GM23338 (cell line): ENCODE measurements around the gene DNA2. TPM values are rescaled to one million over a fixed set of nuclear protein-coding genes. Genes with fewer than 3 reads are reported as not detected.

Experiments used
- ATAC-seq: fragments of 200-7000 bp; cut with Tn5 transposase; 3 replicates; pipeline ENCODE4 v1.9.1; 2020
- DNase-seq: peaks from one replicate; pipeline ENCODE4 v3.0.0-alpha.2; 2015; ENCODE audit warnings: low spot score
- H2AFZ ChIP-seq: fragments of 200-600 bp; sonication (generic); 2 replicates; pipeline ENCODE4 v1.8.0; 2016; ENCODE audit warnings: antibody characterized with exemption, mild to moderate bottlenecking, moderate library complexity
- H3F3A ChIP-seq: fragments of 200-600 bp; sonication (generic); replicated peaks from 2 replicates; pipeline ENCODE4 v1.8.0; 2017; ENCODE audit warnings: antibody characterized with exemption, mixed run types, low read depth
- H3K27ac ChIP-seq: fragments of 200-600 bp; sonication (generic); 2 replicates; pipeline ENCODE4 v1.6.1; 2016; ENCODE audit warnings: low read depth
- H3K27me3 ChIP-seq: fragments of 200-600 bp; sonication (generic); 2 replicates; pipeline ENCODE4 v1.8.0; 2016; ENCODE audit warnings: mild to moderate bottlenecking, mixed run types, moderate library complexity; ENCODE audit not compliant: insufficient read depth
- H3K36me3 ChIP-seq: fragments of 200-600 bp; sonication (generic); 2 replicates; pipeline ENCODE4 v1.8.0; 2016; ENCODE audit warnings: mild to moderate bottlenecking; ENCODE audit not compliant: insufficient read depth
- H3K4me1 ChIP-seq: fragments of 200-600 bp; sonication (generic); 2 replicates; pipeline ENCODE4 v1.8.0; 2016; ENCODE audit warnings: mild to moderate bottlenecking, moderate library complexity; ENCODE audit not compliant: insufficient read depth
- H3K4me2 ChIP-seq: fragments of 200-600 bp; sonication (generic); 2 replicates; pipeline ENCODE4 v1.7.1; 2017; ENCODE audit warnings: mixed run types
- H3K4me3 ChIP-seq: fragments of 200-600 bp; sonication (generic); 2 replicates; pipeline ENCODE4 v1.6.1; 2016; ENCODE audit warnings: mixed run types
- H3K79me2 ChIP-seq: fragments of 200-600 bp; sonication (generic); replicated peaks from 2 replicates; pipeline ENCODE4 v1.8.0; 2017; ENCODE audit warnings: mild to moderate bottlenecking; ENCODE audit not compliant: insufficient read depth
- H3K9me2 ChIP-seq: fragments of 200-600 bp; sonication (generic); 2 replicates; pipeline ENCODE4 v1.8.0; 2017; ENCODE audit not compliant: insufficient read depth
- H4K20me1 ChIP-seq: fragments of 200-600 bp; sonication (generic); replicated peaks from 2 replicates; pipeline ENCODE4 v1.8.0; 2017; ENCODE audit warnings: mild to moderate bottlenecking; ENCODE audit not compliant: insufficient read depth
- H3K27ac Mint-ChIP-seq: 2 replicates; pipeline ENCODE4 v1.8.0; 2020; ENCODE audit warnings: inconsistent platforms, mild to moderate bottlenecking, moderate library complexity, mixed read lengths
- H3K27me3 Mint-ChIP-seq: 3 replicates; pipeline ENCODE4 v1.8.0; 2022; ENCODE audit warnings: low read depth, mild to moderate bottlenecking, moderate library complexity, mixed read lengths, inconsistent platforms; ENCODE audit not compliant: insufficient read depth, poor library complexity
- H3K36me3 Mint-ChIP-seq: 3 replicates; pipeline ENCODE4 v1.8.0; 2021; ENCODE audit warnings: low read depth, mild to moderate bottlenecking, inconsistent platforms, moderate library complexity, mixed read lengths
- H3K4me1 Mint-ChIP-seq: 3 replicates; pipeline ENCODE4 v1.8.0; 2020; ENCODE audit warnings: mild to moderate bottlenecking, inconsistent platforms, mixed read lengths
- H3K4me3 Mint-ChIP-seq: 3 replicates; pipeline ENCODE4 v1.8.0; 2021; ENCODE audit warnings: moderate library complexity, mild to moderate bottlenecking, inconsistent platforms, mixed read lengths
- H3K9me3 Mint-ChIP-seq: 3 replicates; pipeline ENCODE4 v1.8.0; 2020; ENCODE audit warnings: moderate library complexity, mild to moderate bottlenecking, inconsistent platforms, mixed read lengths
- CREB1 ChIP-seq: fragments of 250-450 bp; sonication (Bioruptor Pico); IDR thresholded peaks from 2 replicates; pipeline ENCODE4 v1.5.0; 2020; ENCODE audit warnings: low read depth, mild to moderate bottlenecking, moderate library complexity
- CTCF ChIP-seq, 2 experiments: fragments of 200-600 bp in 1 of 2; sonication (generic) in 1 of 2; conservative IDR thresholded peaks; 2 replicates each; pipeline versions ENCODE4 v1.5.1 to v1.6.1; 2016 to 2017; ENCODE audit warnings: antibody characterized with exemption in 2 of 2, low read depth in 2 of 2, mild to moderate bottlenecking in 2 of 2, moderate library complexity in 1 of 2
- EZH2 ChIP-seq: fragments of 200-600 bp; sonication (generic); IDR thresholded peaks from one replicate; pipeline ENCODE4 v1.8.0; 2017; ENCODE audit warnings: antibody characterized with exemption, mild to moderate bottlenecking, low read depth; ENCODE audit not compliant: unreplicated experiment
- EZH2phosphoT487 ChIP-seq: fragments of 200-600 bp; sonication (generic); IDR thresholded peaks from one replicate; pipeline ENCODE4 v1.8.1; 2018; ENCODE audit warnings: antibody characterized with exemption; ENCODE audit not compliant: unreplicated experiment
- JUNB ChIP-seq: IDR thresholded peaks from one replicate; pipeline ENCODE4 v1.6.1; 2016; ENCODE audit warnings: antibody characterized with exemption; ENCODE audit not compliant: unreplicated experiment
- NANOG ChIP-seq: IDR thresholded peaks from 2 replicates; pipeline ENCODE4 v1.6.1; 2016; ENCODE audit warnings: antibody characterized with exemption, borderline replicate concordance
- STAT1 ChIP-seq: IDR thresholded peaks from one replicate; pipeline ENCODE4 v1.6.1; 2016; ENCODE audit warnings: antibody characterized with exemption; ENCODE audit not compliant: unreplicated experiment
- ZNF114 ChIP-seq: fragments of 250-450 bp; sonication (Bioruptor Pico); IDR thresholded peaks from 2 replicates; pipeline ENCODE4 v1.5.0; 2020; ENCODE audit warnings: mild to moderate bottlenecking, moderate library complexity
- ZNF331 ChIP-seq: fragments of 250-450 bp; sonication (Bioruptor Pico); IDR thresholded peaks from 2 replicates; pipeline ENCODE4 v1.5.0; 2020; ENCODE audit warnings: low read depth, mild to moderate bottlenecking, moderate library complexity
- polyA plus RNA-seq: library from polyadenylated mRNA; unstranded; fragments of >200 nt; fragmentation: Nextera tagmentation; extraction: Ambion mirVana; gene quantifications from 2 replicates; pipeline ENCODE4 v1.2.1, GENCODE V29; 2016
- total RNA-seq: library from RNA; depleted of rRNA; stranded (reverse); fragments of >200 nt; shearing (Covaris generic); gene quantifications from 2 replicates; pipeline ENCODE4 v1.2.3, GENCODE V29; 2014
- TF ChIP-seq, protein P1 (sequence below): IDR thresholded peaks from one replicate; pipeline ENCODE4 v1.6.1; 2018; ENCODE audit warnings: antibody characterized with exemption; ENCODE audit not compliant: unreplicated experiment
- TF ChIP-seq, protein P2 (sequence below): IDR thresholded peaks from 2 replicates; pipeline ENCODE4 v1.6.1; 2016; ENCODE audit warnings: antibody characterized with exemption

Gene DNA2
- total and polyA plus RNA-seq, 2 experiments from 2014 or later, result 25.6 to 49.3 TPM

DNA sequence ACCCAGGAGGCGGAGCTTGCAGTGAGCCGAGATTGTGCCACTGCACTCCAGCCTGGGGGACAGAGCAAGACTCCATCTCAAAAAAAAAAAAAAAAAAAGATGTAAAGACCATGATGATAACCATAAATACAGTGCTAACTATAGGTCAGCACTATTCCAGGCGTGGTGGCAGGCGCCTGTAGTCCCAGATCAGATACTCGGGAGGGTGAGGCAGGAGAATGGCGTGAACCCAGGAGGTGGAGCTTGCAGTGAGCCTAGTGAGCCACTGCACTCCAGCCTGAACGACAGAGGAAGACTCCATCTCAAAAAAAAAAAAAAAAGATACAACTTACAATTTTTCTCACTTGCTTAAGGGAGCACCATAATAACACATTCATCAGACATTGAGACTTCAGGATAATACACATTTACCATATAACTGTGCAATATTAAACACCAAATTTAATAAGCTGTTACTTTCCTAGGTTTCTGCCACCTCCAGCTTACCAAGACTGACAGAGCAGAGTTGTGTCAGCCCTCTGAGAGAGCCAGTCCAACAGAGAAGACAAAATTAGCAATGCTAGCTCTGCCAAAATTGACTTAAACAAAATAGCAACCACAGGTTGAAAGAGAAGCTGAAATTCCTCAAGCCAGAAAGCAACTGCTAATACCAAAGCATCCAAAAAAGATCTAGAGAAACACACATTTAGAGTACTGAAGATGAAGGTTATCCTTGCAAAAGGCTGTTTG lies 8.2 kb downstream of the DNA2 start:
- H3K36me3 Mint-ChIP-seq, result peaks cover 95% of the 10 kb centered on the region

DNA sequence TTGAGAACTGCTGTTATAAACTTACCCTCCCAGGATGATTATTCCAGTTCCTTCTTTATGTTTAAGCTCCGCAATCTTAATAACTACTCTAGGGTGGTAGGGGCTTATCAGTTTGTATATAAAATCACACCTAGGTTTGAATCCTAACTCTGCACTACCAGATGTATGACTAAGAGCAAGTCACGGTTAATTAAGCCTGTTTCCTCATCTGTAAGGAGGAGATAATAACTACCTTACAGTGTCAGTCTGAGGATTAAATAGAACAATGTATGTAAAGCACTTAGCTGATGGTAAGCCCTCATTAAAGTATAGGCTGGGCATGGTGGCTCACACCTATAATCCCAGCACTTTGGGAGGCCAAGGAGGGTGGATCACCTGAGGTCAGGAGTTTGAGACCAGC lies 9.2 kb downstream of the DNA2 start:
- ATAC-seq, result no peak
- peaks cover 61% of the 10 kb centered on the region for H3K36me3 ChIP-seq
- TF ChIP-seq EZH2 (no peak), EZH2phosphoT487 (no peak), NANOG (no peak), ZNF331 (CRISPR knock-in tag) (no peak), STAT1 (no peak), CREB1 (CRISPR knock-in tag) (no peak), ZNF114 (CRISPR knock-in tag) (no peak), JUNB (no peak)
- TF ChIP-seq, protein P1, sequence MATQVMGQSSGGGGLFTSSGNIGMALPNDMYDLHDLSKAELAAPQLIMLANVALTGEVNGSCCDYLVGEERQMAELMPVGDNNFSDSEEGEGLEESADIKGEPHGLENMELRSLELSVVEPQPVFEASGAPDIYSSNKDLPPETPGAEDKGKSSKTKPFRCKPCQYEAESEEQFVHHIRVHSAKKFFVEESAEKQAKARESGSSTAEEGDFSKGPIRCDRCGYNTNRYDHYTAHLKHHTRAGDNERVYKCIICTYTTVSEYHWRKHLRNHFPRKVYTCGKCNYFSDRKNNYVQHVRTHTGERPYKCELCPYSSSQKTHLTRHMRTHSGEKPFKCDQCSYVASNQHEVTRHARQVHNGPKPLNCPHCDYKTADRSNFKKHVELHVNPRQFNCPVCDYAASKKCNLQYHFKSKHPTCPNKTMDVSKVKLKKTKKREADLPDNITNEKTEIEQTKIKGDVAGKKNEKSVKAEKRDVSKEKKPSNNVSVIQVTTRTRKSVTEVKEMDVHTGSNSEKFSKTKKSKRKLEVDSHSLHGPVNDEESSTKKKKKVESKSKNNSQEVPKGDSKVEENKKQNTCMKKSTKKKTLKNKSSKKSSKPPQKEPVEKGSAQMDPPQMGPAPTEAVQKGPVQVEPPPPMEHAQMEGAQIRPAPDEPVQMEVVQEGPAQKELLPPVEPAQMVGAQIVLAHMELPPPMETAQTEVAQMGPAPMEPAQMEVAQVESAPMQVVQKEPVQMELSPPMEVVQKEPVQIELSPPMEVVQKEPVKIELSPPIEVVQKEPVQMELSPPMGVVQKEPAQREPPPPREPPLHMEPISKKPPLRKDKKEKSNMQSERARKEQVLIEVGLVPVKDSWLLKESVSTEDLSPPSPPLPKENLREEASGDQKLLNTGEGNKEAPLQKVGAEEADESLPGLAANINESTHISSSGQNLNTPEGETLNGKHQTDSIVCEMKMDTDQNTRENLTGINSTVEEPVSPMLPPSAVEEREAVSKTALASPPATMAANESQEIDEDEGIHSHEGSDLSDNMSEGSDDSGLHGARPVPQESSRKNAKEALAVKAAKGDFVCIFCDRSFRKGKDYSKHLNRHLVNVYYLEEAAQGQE, result no peak
- TF ChIP-seq, protein P2, sequence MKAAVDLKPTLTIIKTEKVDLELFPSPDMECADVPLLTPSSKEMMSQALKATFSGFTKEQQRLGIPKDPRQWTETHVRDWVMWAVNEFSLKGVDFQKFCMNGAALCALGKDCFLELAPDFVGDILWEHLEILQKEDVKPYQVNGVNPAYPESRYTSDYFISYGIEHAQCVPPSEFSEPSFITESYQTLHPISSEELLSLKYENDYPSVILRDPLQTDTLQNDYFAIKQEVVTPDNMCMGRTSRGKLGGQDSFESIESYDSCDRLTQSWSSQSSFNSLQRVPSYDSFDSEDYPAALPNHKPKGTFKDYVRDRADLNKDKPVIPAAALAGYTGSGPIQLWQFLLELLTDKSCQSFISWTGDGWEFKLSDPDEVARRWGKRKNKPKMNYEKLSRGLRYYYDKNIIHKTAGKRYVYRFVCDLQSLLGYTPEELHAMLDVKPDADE, result no peak

More for the DNA sequence above, 8.2 kb downstream of the DNA2 start:
- Histone ChIP-seq H3K79me2 (peaks cover 20% of the 10 kb centered on the region), H3K4me2 (no peak overlapping the region), H2AFZ (no peak overlapping the region), H3K4me3 (no peak overlapping the region), H3K36me3 (peaks cover 60% of the 10 kb centered on the region), H3F3A (0 out of 2 replicates have a peak, but pooled peaks cover 2% of the 10 kb centered on the region), H4K20me1 (peaks cover 14% of the 10 kb centered on the region), H3K4me1 (no peaks in the 10 kb centered on the region), H3K9me2 (no peaks in the 10 kb centered on the region), H3K27ac (no peak overlapping the region), H3K27me3 (no peaks in the 10 kb centered on the region)
- no peak for TF ChIP-seq NANOG
- no peak for TF ChIP-seq JUNB
- no peak for TF ChIP-seq ZNF114 (CRISPR knock-in tag)
- TF ChIP-seq, protein P2, result no peak
- no peak for TF ChIP-seq EZH2phosphoT487
- no peak for TF ChIP-seq CTCF (conservative IDR thresholded peaks at IDR 0.05; ENCODE audit: low read depth in 2 of 2)
- H3K4me1 Mint-ChIP-seq, result no peaks in the 10 kb centered on the region
- ATAC-seq (no peak), DNase-seq (no peak)
- H3K4me3 Mint-ChIP-seq, result no peak overlapping the region
- no peaks in the 10 kb centered on the region for H3K27me3 Mint-ChIP-seq
- H3K27ac Mint-ChIP-seq, result no peak overlapping the region
- H3K9me3 Mint-ChIP-seq, result no peaks in the 10 kb centered on the region

More for the DNA sequence above, 9.2 kb downstream of the DNA2 start:
- H3K9me3 Mint-ChIP-seq, result no peaks in the 10 kb centered on the region
- H3K27me3 ChIP-seq, result no peaks in the 10 kb centered on the region
- H3F3A ChIP-seq, result 0 out of 2 replicates have a peak, but pooled peaks cover 2% of the 10 kb centered on the region
- H3K36me3 Mint-ChIP-seq, result peaks cover 95% of the 10 kb centered on the region
- no peaks in the 10 kb centered on the region for H3K9me2 ChIP-seq
- no peak overlapping the region for H2AFZ ChIP-seq
- no peaks in the 10 kb centered on the region for H3K4me1 ChIP-seq
- H3K79me2 ChIP-seq, result peaks cover 12% of the 10 kb centered on the region
- no peak for DNase-seq
- no peak overlapping the region for H3K4me2 ChIP-seq
- no peaks in the 10 kb centered on the region for H3K4me1 Mint-ChIP-seq
- no peak overlapping the region for H3K4me3 ChIP-seq
- no peaks in the 10 kb centered on the region for H3K27me3 Mint-ChIP-seq
- peaks cover 20% of the 10 kb centered on the region for H4K20me1 ChIP-seq
- H3K27ac Mint-ChIP-seq, result no peak overlapping the region
- 0 out of 2 replicates have a peak overlapping the region, but pooled peaks have one; percentile 59 for H3K27ac ChIP-seq
- H3K4me3 Mint-ChIP-seq, result no peak overlapping the region
